Measurements from ENCODE around the gene ACBD6.
A peak's percentile ranks its signal among the peaks of the same experiment; 100 is the strongest.

Gene ACBD6

DNA sequence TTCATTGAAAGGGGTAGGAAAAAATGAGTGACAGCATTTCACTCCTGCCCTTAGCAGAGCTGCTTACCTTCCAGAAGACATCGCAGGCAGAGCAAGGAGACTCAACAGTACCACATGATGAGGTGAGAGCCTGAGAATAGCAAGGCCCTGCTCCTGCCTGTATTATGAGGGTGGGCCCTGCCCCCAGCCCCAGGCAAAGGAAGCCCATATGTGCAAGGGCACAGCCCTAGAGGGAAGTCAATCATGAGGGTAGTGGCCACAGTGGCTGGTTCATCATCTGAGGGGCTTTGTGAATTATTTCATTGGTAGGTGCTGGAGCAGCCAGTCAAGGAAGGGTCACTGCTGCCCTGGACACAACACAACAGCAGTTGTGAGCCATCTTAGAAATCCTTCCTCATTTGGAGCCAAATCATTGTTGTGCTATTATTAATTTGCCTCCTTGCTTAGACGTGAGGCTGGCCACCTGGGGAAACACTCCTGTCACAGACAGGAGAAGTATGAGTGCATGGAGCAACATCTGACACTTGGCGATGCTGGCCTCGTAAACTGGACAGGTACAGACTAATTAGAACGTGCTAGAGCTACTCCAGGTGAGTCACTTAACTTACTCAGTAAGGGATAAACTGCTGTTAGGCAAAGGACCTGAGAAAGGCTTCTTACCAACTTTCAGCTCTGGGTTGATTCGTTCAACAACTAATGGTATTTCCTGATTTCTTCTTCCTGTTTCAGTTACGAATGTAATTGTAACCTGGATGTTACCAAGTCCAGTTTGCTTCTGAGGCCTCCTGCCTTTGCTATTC is 22.7 kb upstream of the ACBD6 start:
- DNase-seq (ENCODE audit: low read depth) = no peak

DNA sequence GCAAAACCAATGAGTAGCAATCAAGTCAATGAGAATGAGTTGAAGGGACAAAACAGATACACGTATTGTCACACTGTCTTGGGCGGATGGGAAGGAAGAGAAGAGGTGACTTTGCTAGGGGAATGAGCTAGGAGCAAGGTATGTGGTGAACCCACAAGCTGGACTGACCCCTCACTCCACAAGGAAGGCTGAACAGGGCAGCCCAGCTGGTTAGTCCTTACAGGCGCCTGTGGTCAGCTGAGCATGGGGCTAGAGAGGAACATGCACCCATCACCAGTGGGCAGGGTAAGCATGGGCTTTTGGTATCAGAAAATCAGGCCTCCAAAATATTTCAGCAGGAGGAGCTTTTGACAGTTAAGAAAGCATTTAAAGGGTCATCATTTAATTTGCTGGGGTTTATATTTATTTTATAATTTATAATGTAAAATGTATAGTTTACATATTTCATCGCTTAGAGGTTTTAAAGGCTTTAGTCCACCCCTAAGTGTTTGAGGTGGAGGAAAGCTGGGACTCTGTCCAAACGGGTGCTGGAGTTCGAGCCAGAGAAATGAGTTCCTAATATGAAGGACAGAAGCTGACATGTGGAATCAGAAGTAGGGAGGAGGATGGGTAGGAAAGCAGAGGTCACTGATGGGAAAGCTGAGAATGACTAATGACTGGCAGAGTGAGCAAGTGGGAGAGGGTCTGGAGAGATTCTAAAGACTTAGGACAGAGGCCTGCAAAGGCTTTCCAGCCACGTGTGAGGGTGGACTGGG is 22.0 kb upstream of the ACBD6 start:
- DNase-seq (ENCODE audit: low read depth) = no peak

- no peak for DNase-seq (ENCODE audit: low read depth)
Measured at GRCh38 chr1:180522213-180522515, 19.8 kb upstream of the ACBD6 start.

DNA sequence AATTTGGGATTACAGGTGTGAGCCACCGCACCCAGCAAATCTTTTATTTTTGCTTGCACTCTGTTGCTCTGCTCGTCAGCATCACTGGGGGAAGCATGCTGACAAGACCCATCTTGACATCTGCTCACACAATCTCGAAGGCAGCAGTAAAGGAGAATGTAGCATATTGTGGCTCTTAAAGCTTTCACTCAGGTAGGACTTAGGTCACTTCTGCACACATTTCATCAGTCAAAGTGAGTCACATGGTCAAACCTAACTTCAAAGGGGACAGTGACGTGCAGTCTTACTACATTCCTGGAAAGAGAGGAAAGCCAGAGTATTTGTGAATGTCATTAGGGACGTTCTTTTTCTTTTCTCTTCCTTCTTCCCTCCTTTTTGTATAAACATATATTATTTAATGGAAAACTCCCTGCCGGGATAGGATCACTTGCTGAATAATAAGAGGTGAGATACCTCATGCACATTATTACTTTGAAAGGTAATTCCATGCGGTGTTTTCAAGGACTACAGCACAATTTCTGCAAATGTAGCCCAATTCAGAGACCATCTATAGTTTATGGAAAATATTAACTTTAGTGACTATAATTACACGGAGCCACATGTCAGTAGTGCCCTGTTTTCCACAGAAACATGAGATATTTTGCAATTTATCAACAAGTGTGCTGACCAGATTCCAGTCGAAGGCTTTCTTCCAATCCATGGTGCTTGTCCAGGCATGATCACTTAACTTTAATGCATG is 19.3 kb upstream of the ACBD6 start:
- DNase-seq (ENCODE audit: low read depth) = no peak

DNA sequence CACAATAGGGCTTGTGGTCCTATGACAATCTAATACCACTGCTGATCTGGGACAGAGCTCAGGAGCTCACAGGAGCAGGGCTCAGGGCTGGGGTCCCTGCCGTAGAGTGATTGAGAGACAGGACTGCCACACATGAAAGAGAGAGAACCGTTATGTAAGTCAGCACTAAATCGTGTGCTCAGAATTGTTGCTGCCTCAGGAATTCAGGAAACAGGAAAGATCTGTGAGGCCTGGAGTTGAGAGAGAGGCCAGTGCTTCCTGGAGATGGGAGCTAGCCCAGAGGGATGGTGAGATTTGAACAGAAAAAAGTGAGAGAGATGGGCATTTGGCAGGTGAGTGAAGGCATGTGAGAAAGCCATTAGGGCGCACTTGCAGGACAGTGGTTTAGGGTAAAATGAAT is 17.5 kb upstream of the ACBD6 start:
- no peak for DNase-seq (ENCODE audit: low read depth)

DNA sequence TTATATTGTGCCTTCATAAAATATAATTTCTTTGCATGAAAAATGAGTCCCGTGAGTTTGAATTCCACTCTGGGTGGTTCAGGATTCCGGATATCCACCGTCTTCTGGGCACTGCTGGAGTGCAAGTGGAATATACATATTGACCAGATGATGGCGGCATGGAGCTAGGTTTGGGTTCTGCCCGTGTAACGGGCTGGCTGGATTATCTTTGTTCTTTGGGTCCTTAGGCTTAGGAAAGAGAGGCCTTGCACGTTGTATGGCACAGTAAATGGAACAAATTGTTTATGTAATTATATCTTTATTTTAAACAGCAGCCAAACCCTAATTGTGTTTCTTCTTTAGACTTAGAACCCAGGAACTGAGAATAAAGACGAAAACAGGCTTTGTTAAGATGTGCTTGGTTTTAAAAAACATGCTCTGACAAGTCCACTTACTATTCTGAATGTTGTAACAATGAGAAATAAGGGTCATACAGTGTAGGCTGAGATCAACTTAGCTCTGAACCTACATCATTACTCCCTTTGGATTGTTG is 13.5 kb upstream of the ACBD6 start:
- DNase-seq (ENCODE audit: low read depth) = peak; percentile 20

- no peak for DNase-seq (ENCODE audit: low read depth)
Measured at GRCh38 chr1:180515364-180515763, 13.0 kb upstream of the ACBD6 start.

DNA sequence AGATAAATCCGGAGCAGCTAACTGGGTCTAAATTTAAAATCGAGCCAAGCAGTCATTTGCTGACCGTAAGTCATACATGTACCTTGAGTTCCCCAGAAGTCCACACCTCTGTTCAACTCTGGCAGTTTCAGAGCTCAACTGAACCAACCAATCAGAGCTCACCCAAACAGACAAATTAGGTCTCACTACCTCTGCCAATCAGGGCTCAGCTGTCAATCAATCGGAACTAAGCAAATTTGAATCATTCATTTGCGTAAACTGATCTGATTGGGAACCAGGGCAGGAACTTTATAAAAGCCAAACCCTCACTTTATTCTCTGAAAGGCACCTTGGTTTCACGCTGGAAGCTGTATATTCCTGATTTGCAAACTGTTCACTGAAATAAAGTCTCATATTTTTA is 11.2 kb upstream of the ACBD6 start:
- no peak for DNase-seq (ENCODE audit: low read depth)

DNA sequence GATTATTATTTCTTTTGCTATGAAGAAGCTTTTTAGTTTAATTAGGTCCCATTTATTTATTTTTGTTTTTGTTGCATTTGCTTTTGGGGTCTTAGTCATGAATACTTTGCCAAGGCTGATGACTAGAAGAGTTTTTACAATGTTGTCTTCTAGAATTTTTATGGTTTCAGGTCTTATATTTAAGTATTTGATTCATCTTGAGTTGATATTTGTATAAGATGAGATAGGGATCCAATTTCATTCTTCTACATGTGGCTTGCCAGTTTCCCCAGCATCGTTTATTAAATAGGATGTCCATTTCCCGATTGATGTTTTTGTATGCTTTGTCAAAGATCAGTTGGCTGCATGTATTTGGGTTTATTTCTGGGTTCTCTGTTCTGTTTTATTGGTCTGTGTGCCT is 8.5 kb upstream of the ACBD6 start:
- no peak for DNase-seq (ENCODE audit: low read depth)

DNA sequence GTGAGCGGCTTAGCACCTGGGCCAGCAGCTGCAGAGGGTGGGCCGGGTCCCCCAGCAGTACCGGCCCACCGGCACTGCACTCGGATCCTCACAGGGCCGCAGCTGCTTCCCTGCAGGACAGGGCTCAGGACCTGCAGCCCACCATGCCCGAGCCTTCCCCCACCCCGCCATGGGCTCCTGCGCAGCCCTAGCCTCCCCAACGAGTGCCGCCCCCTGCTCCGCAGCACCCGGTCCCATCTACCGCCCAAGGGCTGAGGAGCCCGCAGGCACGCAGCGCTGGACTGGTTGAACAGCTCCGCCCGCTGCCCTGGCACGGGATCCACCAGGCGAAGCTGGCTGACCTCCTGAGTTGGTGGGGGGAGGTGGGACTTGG is 6.3 kb upstream of the ACBD6 start:
- no peak for DNase-seq (ENCODE audit: low read depth)

DNA sequence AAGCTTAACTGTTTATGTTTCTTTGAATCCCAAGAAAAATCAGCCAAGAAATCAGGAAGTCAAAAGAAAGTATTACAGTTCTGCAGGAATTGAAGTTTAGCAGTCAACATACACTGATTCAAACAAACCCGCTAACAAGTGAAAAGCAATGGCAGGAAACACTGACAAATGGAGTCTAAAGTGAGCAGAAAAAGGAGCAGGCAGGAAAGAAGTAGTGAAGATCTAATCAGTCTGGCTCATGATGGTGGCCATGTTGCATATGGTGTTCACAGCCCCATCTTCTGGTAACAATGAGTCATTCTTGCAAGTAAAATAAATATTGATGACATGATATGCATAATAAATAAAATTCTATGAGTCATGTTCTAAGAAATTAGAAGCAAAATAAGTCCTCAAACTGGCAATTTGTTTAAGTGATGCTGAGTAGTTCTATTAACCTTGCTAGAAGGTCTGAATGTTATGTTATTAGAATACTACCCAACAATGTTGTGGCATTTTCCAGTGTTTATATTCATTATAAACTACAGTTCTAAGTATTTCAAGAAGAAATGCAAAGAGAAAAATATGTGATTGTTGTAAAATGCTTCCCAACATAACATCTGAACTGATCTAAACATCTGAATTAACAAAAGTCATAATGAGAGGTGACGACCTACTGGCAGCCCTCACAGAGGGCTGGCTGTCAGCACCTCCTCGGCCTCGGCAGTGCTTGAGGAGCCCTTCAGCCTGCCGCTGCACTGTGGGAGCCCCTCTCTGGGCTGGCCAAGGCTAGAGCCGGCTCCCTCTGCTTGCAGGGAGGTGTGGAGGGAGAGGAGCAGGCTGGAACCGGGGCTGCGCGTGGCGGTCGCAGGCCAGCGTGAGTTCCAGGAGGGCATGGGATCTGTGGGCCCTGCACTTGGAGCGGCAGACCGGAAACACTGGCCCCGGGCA is 5.7 kb upstream of the ACBD6 start:
- DNase-seq (ENCODE audit: low read depth) = no peak

DNA sequence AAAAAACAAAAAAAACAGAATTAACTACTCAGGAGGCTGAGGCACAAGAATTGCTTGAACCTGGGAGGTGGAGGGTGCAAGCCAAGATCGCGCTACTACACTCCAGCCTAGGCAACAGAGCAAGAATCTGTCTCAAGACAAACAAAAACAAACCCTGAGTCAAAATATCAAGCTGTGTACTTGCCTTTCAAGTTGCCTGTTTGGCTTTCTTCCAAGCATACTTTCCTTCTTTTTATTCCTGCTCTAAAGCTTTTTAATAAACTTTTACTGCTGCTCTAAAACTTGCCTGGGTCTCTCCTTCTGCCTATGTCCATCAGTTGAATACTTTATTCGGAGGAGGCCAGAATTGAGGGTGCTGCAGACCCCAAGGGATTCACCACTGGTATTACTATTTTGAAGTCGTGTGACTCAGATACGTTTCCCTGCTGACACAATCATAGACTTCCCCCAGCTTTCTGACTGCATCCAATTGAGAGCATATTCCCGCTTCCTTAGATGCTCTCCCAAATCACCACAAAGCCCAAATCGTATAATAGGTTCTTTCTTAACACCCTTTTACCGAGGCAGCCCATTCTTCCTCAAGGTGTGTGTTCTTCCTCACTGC is 3.5 kb upstream of the ACBD6 start:
- DNase-seq (ENCODE audit: low read depth) = no peak

DNA sequence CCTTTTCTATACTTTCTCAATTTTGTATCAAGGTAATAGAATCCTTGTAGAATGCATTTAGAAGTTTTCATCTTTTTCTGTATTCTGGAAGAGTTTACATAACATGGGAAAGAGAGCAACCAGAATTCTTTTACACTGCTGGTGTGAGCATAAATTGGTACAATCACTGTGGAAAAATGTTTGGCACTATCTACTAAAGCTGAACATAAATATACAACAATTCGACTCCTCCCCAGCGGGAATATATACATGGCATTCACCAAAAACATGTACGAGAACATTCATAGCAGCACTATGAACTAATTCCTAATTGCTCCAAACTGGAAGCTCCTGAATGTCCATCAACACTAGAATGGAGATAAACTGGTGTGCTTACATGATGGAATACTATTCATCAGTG is 1.8 kb upstream of the ACBD6 start:
- no peak for DNase-seq (ENCODE audit: low read depth)

- no peak for DNase-seq (ENCODE audit: low read depth)
Measured at GRCh38 chr1:180503280-180503862, 994 bp upstream of the ACBD6 start.

GRCh38 chr1:180501865-180502360 is 464 bp downstream of the ACBD6 start:
- no peak for DNase-seq (ENCODE audit: low read depth)

DNA sequence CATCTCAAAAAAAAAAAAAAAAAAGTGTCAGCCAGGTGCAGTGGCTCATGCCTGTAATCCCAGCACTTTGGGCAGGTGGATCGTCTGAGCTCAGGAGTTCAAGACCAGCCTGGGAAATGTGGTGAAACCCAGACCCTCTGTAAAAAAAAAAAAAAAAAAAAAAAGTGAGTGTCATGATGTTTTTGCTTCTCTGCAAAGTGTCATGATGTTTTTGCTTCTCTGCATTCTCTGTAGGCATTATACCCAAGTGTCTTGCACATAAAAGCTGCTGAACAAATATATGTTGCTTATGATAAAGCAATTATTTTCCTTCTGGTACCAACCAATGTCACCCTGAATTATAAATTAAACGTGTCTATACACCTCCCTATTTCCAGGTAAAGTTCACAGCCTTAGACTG is 1.7 kb downstream of the ACBD6 start:
- no peak for DNase-seq (ENCODE audit: low read depth)

DNA sequence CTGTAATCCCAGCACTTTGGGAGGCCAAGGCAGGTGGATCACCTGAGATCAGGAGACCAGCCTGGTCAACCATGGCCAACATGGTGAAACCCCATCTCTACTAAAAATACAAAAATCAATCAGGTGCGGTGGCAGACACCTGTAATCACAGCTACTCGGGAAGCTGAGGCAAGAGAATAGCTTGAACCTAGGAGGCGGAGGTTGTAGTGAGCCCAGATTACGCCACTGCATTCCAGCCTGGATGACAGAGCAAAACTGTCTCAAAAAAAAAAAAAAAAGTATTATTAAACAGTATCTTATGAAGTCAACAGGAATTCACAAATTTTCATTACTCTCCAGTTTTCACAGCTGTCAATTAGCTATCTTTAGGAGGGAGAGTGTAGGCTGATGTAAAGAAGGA is 3.8 kb downstream of the ACBD6 start:
- no peak for DNase-seq (ENCODE audit: low read depth)

DNA sequence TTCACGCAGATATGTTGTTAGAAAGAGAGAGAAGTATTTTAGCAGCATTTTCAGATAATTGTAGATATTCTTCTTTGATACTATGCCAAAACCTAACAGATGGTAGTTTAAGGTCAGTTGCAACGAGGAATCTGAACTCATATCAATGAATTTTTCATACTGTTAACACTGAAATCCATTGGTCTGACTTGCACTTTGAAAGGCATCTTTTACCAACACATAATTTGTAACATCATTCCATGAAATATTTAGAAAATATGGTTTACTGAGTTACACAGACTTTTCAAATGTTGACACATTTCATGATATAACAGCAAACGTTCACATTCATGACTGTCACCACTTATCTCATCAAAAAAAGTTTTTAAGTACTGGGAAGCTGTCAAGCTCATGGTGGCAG is 4.6 kb downstream of the ACBD6 start:
- DNase-seq (ENCODE audit: low read depth) = no peak

DNA sequence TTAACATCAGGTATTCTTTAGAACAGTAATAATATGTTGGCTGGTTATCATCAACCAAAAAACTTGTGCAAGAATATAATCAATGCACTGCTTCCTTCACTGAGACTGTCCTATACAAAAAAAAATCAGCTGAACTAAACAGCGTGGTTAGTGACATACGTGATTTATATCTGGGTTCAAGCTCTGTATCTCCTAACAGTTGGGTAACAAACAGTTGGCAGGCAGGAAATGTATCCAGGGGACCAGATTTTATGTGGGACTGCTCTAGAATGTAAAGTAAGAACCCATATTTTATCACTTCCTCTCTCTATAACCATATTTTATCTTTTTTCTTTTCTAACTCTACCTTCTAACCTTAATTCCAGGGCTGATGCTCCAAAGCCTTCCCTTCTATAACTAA is 8.0 kb downstream of the ACBD6 start:
- DNase-seq (ENCODE audit: low read depth) = no peak

GRCh38 chr1:180489976-180490375 is 12.4 kb downstream of the ACBD6 start:
- no peak for DNase-seq (ENCODE audit: low read depth)

GRCh38 chr1:180489313-180489712 is 13.1 kb downstream of the ACBD6 start:
- no peak for DNase-seq (ENCODE audit: low read depth)
